Upper lobe of left lung (tissue), 4 donors: Measurements from ENCODE around the gene MARCHF9.

Experiments used
- POLR2A ChIP-seq, 4 donors: fragments of 450-650 bp; IDR thresholded peaks; one replicate each; pipeline ENCODE4 v1.5.1; 2016 to 2017; ENCODE audit warnings: antibody characterized with exemption in 4 of 4, mild to moderate bottlenecking in 2 of 4
- TF ChIP-seq, protein P1 (sequence below), 6 experiments: fragments of 450-650 bp in 4 of 6; fragments of 200-600 bp in 2 of 6; sonication (generic) in 2 of 6; IDR thresholded peaks; one replicate each; pipeline ENCODE4 v1.5.1; 2016 to 2019; ENCODE audit warnings: antibody characterized with exemption in 6 of 6

DNA sequence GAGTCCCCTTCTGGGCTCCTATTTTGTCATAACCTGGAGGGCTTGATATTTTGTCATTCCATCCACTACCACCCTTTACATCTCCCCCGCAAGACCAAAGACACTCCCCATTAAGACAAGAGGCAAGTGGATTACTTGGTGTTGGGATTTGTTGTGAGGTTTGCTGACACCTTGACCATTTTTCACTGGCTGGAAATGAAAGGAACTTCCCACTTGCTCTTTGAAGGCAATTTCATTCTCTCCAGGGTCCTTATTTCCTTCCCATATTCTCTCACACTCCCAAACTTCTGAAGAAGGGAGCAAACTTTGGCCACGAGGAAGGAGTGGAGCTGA is 31.3 kb upstream of the MARCHF9 start:
- TF ChIP-seq POLR2A (IDR thresholded peaks at IDR 0.05): no peak
- TF ChIP-seq, protein P1, sequence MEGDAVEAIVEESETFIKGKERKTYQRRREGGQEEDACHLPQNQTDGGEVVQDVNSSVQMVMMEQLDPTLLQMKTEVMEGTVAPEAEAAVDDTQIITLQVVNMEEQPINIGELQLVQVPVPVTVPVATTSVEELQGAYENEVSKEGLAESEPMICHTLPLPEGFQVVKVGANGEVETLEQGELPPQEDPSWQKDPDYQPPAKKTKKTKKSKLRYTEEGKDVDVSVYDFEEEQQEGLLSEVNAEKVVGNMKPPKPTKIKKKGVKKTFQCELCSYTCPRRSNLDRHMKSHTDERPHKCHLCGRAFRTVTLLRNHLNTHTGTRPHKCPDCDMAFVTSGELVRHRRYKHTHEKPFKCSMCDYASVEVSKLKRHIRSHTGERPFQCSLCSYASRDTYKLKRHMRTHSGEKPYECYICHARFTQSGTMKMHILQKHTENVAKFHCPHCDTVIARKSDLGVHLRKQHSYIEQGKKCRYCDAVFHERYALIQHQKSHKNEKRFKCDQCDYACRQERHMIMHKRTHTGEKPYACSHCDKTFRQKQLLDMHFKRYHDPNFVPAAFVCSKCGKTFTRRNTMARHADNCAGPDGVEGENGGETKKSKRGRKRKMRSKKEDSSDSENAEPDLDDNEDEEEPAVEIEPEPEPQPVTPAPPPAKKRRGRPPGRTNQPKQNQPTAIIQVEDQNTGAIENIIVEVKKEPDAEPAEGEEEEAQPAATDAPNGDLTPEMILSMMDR (IDR thresholded peaks at IDR 0.05): no peak
